Measurements from ENCODE around the gene FAM204A.

GRCh38 chr10:118255355-118255754 is 86.8 kb downstream of the FAM204A start:
- TF ChIP-seq EZH2phosphoT487 (IDR thresholded peaks at IDR 0.05; ENCODE audit: low read depth, severe bottlenecking, unreplicated experiment), result no peak
- TF ChIP-seq CTCF (IDR thresholded peaks at IDR 0.05; ENCODE audit: poor library complexity), result no peak

All from hepatocyte (in vitro differentiated cells).